Fibroblast of lung (primary cell): ENCODE data around the gene TUBGCP6. TPM values are rescaled to one million over a fixed set of nuclear protein-coding genes. Genes with fewer than 3 reads are reported as not detected.

Experiments
- DNase-seq, 2 donors: peaks; one replicate each; pipeline versions ENCODE4 v3.0.0 to v3.0.0-alpha.2; 2010; ENCODE audit warnings: low read depth in 2 of 2
- H2AFZ ChIP-seq: 2 replicates; pipeline ENCODE4 v1.5.1; 2012; ENCODE audit warnings: low read length, control low read depth, inconsistent platforms
- H3K27ac ChIP-seq: 2 replicates; pipeline ENCODE4 v1.5.1; 2011; ENCODE audit warnings: low read length, control low read depth; ENCODE audit not compliant: insufficient read depth
- H3K27me3 ChIP-seq: 2 replicates; pipeline ENCODE4 v1.5.1; 2011; ENCODE audit warnings: mild to moderate bottlenecking, low read length; ENCODE audit not compliant: control insufficient read depth, insufficient read depth
- H3K36me3 ChIP-seq: 2 replicates; pipeline ENCODE4 v1.5.1; 2011; ENCODE audit warnings: low read length; ENCODE audit not compliant: control insufficient read depth, insufficient read depth
- H3K4me1 ChIP-seq: 2 replicates; pipeline ENCODE4 v1.5.1; 2011; ENCODE audit warnings: low read length; ENCODE audit not compliant: control insufficient read depth, insufficient read depth; ENCODE audit errors: extremely low read depth
- H3K4me2 ChIP-seq: 2 replicates; pipeline ENCODE4 v1.5.1; 2011; ENCODE audit warnings: low read length, control low read depth; ENCODE audit not compliant: insufficient read depth; ENCODE audit errors: extremely low read depth
- H3K4me3 ChIP-seq, 4 experiments: fragments of 200-600 bp in 1 of 4; sonication (generic) in 1 of 4; replicated peaks in 1 of 4; 2 replicates each; pipeline ENCODE4 v1.5.1; 2011 to 2016; ENCODE audit warnings: low read length in 4 of 4, low read depth in 3 of 4, mild to moderate bottlenecking in 3 of 4, control low read depth in 2 of 4, inconsistent platforms in 1 of 4, mixed read lengths in 1 of 4; ENCODE audit not compliant: insufficient read depth in 1 of 4; ENCODE audit errors: control extremely low read depth in 1 of 4
- H3K79me2 ChIP-seq: 2 replicates; pipeline ENCODE4 v1.5.1; 2012; ENCODE audit warnings: mild to moderate bottlenecking, low read length, inconsistent platforms; ENCODE audit not compliant: control insufficient read depth, insufficient read depth
- H3K9ac ChIP-seq: 2 replicates; pipeline ENCODE4 v1.5.1; 2011; ENCODE audit warnings: mild to moderate bottlenecking, low read length, control low read depth; ENCODE audit not compliant: insufficient read depth
- H3K9me3 ChIP-seq: 2 replicates; pipeline ENCODE4 v1.5.1; 2012; ENCODE audit warnings: low read depth, low read length; ENCODE audit not compliant: control insufficient read depth, insufficient read depth
- H4K20me1 ChIP-seq: 2 replicates; pipeline ENCODE4 v1.5.1; 2011; ENCODE audit warnings: low read length; ENCODE audit not compliant: control insufficient read depth, insufficient read depth; ENCODE audit errors: extremely low read depth
- CTCF ChIP-seq, 2 donors: IDR thresholded peaks in 1 of 2; conservative IDR thresholded peaks in 1 of 2; 1 replicate in 1 of 2; 2 replicates in 1 of 2; pipeline ENCODE4 v1.5.1; 2011 to 2012; ENCODE audit warnings: low read length in 2 of 2, control low read depth in 1 of 2, inconsistent platforms in 1 of 2, low read depth in 1 of 2, mild to moderate bottlenecking in 1 of 2
- EZH2 ChIP-seq: IDR thresholded peaks from 2 replicates; pipeline ENCODE4 v1.5.1; 2012; ENCODE audit warnings: low read length, control low read depth, mild to moderate bottlenecking; ENCODE audit errors: missing control alignments
- polyA plus RNA-seq, 2 donors: library from polyadenylated mRNA; depleted of rRNA in 1 of 2; stranded (reverse) in 1 of 2; unstranded in 1 of 2; fragments of >200 nt; gene quantifications; 2 replicates each; pipeline ENCODE4 v1.2.1, GENCODE V29; 2011 to 2012; ENCODE audit warnings: missing spikeins in 1 of 2
- total RNA-seq: library from RNA; depleted of rRNA; stranded (reverse); fragments of >200 nt; gene quantifications from 2 replicates; pipeline ENCODE4 v1.2.1, GENCODE V29; 2014

Gene TUBGCP6
- total and polyA plus RNA-seq, 2 donors (not counting 1 experiment from before 2014, with no cell fraction given): 6.7 to 23.8 TPM

- TF ChIP-seq CTCF (conservative IDR thresholded peaks at IDR 0.05 in 1 of 2, IDR thresholded peaks at IDR 0.05 in 1 of 2; ENCODE audit: low read depth in 1 of 2, low read length in 2 of 2) (no peak), EZH2 (no peak)
- Histone ChIP-seq H3K4me3 (no peak overlapping the region), H3K79me2 (peaks cover 76% of the 10 kb centered on the region), H3K27me3 (no peaks in the 10 kb centered on the region), H3K4me1 (peaks cover 18% of the 10 kb centered on the region), H3K36me3 (peaks cover 55% of the 10 kb centered on the region), H3K27ac (no peak overlapping the region), H2AFZ (no peak overlapping the region), H3K9ac (no peak overlapping the region), H3K9me3 (no peaks in the 10 kb centered on the region), H3K4me2 (no peak overlapping the region), H4K20me1 (no peaks in the 10 kb centered on the region)
- no peak for DNase-seq
Observed at GRCh38 chr22:50289942-50290630, 45.3 kb upstream of the TUBGCP6 start.

DNA sequence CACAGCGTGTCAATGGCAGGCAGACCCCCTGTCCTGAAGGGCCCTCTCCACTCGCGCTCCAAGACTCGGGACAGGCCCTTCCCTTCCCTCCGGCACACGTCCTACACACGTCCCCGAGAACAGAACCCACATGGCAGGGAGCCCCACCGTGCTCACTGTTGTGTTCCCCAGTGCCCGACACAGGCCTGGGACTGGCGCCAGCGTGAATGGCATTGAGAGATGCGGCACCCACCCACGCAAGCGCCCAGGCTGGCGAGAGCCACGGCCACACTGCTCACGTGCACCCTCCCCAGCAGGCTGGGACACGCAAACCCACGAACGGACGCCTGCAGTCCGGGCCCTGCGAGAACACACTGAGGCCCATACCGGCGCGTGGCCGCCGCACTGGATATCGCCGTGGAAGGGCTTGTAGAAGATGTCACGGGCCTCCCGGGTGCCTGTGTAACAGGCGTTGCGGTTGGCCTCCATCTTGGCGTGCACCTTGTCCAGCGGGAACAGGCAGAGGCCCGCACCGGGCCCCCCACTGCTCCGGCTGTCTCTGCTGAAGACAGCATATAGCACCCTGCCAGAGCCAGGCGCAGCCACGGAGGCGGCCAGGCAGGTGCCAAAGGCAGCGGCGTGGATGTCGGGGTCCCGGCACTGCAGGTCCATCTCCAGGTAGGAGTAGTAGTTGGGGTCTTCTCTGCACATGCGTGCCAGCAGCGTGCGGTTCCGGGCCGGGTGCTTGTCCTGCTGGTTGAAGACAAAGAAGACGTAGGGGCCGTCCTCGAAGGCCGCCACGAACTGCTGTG is 44.5 kb upstream of the TUBGCP6 start:
- H3K27me3 ChIP-seq: no peaks in the 10 kb centered on the region
- no peak overlapping the region for H3K27ac ChIP-seq
- no peak overlapping the region for H3K9ac ChIP-seq
- no peak overlapping the region for H3K4me2 ChIP-seq
- no peak overlapping the region for H3K4me3 ChIP-seq
- H2AFZ ChIP-seq: no peak overlapping the region
- H4K20me1 ChIP-seq: no peaks in the 10 kb centered on the region
- peaks cover 69% of the 10 kb centered on the region for H3K79me2 ChIP-seq
- no peak for DNase-seq
- peaks cover 17% of the 10 kb centered on the region for H3K4me1 ChIP-seq
- TF ChIP-seq CTCF (conservative IDR thresholded peaks at IDR 0.05 in 1 of 2, IDR thresholded peaks at IDR 0.05 in 1 of 2; ENCODE audit: low read depth in 1 of 2, low read length in 2 of 2): no peak
- TF ChIP-seq EZH2: no peak
- no peaks in the 10 kb centered on the region for H3K9me3 ChIP-seq
- peaks cover 60% of the 10 kb centered on the region for H3K36me3 ChIP-seq

DNA sequence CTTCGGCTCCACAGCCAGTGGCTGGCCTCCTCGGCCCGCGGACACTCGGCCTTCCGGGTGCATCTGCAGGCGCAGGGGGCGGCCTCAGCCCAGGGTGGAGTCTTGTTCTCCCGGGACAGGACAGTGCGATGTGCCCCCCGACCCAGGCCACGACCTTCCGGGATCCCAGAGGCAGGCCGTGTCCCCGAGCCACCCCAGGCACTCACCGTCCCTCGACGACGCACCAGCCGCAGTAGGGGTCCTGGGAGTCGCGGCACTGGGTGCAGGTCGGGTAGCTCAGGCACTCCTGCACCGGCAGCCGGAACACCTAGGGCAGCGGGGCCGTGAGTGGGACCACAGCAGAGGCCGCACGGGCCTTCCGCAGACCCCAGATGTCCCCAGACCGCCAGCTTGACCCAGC is 42.9 kb upstream of the TUBGCP6 start:
- no peak for DNase-seq
- Histone ChIP-seq H3K79me2 (peaks cover 57% of the 10 kb centered on the region), H3K4me1 (peaks cover 8% of the 10 kb centered on the region), H3K36me3 (peaks cover 66% of the 10 kb centered on the region), H3K4me2 (no peak overlapping the region), H2AFZ (no peak overlapping the region), H3K27me3 (no peaks in the 10 kb centered on the region), H4K20me1 (no peaks in the 10 kb centered on the region), H3K9ac (no peak overlapping the region), H3K27ac (no peak overlapping the region), H3K4me3 (no peak overlapping the region), H3K9me3 (no peaks in the 10 kb centered on the region)
- no peak for TF ChIP-seq EZH2
- TF ChIP-seq CTCF (conservative IDR thresholded peaks at IDR 0.05 in 1 of 2, IDR thresholded peaks at IDR 0.05 in 1 of 2; ENCODE audit: low read depth in 1 of 2, low read length in 2 of 2): no peak
